H1 (cell line): ENCODE measurements around the gene LRRC56.

ENCODE experiments used
- SP1 ChIP-seq: IDR thresholded peaks from 2 replicates; pipeline ENCODE4 v1.6.1; 2011; ENCODE audit warnings: low read depth, low read length
- TF ChIP-seq, protein P1 (sequence below), 3 experiments: IDR thresholded peaks; 1 replicate in 2 of 3; 2 replicates in 1 of 3; pipeline versions ENCODE4 v1.5.1 to v1.6.1; 2011; ENCODE audit warnings: low read length in 3 of 3, mild to moderate bottlenecking in 3 of 3, inconsistent platforms in 2 of 3, low read depth in 1 of 3, moderate library complexity in 1 of 3; ENCODE audit not compliant: insufficient read depth in 1 of 3; ENCODE audit errors: control extremely low read depth in 1 of 3

GRCh38 chr11:489610-490185 is 47.6 kb upstream of the LRRC56 start:
- TF ChIP-seq, protein P1, sequence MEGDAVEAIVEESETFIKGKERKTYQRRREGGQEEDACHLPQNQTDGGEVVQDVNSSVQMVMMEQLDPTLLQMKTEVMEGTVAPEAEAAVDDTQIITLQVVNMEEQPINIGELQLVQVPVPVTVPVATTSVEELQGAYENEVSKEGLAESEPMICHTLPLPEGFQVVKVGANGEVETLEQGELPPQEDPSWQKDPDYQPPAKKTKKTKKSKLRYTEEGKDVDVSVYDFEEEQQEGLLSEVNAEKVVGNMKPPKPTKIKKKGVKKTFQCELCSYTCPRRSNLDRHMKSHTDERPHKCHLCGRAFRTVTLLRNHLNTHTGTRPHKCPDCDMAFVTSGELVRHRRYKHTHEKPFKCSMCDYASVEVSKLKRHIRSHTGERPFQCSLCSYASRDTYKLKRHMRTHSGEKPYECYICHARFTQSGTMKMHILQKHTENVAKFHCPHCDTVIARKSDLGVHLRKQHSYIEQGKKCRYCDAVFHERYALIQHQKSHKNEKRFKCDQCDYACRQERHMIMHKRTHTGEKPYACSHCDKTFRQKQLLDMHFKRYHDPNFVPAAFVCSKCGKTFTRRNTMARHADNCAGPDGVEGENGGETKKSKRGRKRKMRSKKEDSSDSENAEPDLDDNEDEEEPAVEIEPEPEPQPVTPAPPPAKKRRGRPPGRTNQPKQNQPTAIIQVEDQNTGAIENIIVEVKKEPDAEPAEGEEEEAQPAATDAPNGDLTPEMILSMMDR (IDR thresholded peaks at IDR 0.05; ENCODE audit: control extremely low read depth in 1 of 3, insufficient read depth in 1 of 3, low read depth in 1 of 3, low read length in 3 of 3): no peak
- TF ChIP-seq SP1: no peak
